PC-9 (cell line): ENCODE measurements around the gene CIDEA.

Experiments used
- EZH2 ChIP-seq: fragments of 200-600 bp; sonication (generic); IDR thresholded peaks from 2 replicates; pipeline ENCODE4 v1.8.0; 2017; ENCODE audit warnings: antibody characterized with exemption, low read depth
- TF ChIP-seq, protein P1 (sequence below): fragments of 200-600 bp; sonication (generic); conservative IDR thresholded peaks from 2 replicates; pipeline ENCODE4 v1.6.1; 2017; ENCODE audit warnings: mixed run types, antibody characterized with exemption, mild to moderate bottlenecking, moderate library complexity

- TF ChIP-seq, protein P1, sequence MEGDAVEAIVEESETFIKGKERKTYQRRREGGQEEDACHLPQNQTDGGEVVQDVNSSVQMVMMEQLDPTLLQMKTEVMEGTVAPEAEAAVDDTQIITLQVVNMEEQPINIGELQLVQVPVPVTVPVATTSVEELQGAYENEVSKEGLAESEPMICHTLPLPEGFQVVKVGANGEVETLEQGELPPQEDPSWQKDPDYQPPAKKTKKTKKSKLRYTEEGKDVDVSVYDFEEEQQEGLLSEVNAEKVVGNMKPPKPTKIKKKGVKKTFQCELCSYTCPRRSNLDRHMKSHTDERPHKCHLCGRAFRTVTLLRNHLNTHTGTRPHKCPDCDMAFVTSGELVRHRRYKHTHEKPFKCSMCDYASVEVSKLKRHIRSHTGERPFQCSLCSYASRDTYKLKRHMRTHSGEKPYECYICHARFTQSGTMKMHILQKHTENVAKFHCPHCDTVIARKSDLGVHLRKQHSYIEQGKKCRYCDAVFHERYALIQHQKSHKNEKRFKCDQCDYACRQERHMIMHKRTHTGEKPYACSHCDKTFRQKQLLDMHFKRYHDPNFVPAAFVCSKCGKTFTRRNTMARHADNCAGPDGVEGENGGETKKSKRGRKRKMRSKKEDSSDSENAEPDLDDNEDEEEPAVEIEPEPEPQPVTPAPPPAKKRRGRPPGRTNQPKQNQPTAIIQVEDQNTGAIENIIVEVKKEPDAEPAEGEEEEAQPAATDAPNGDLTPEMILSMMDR = no peak
- TF ChIP-seq EZH2 = no peak
Observed at GRCh38 chr18:12305211-12305610, 51.0 kb downstream of the CIDEA start.
